GM12878 (cell line): ENCODE data around the gene FANCD2. TPM values are rescaled to one million over a fixed set of nuclear protein-coding genes. Genes with fewer than 3 reads are reported as not detected.

Source experiments
- ATAC-seq: fragments of 200-7000 bp; cut with Tn5 transposase; 3 replicates; pipeline ENCODE4 v1.9.1; 2020; ENCODE audit warnings: mild to moderate bottlenecking, moderate library complexity
- BruUV-seq: library from RNA; stranded (reverse); fragments of 400-500 nt; replicated peaks from 2 replicates; lab custom pipeline; 2021; lab: Mats Ljungman, UMichigan
- CTCF ChIA-PET: fragments of 300-600 bp; sonication (Branson Sonifier 250); formaldehyde crosslinking; extraction: SDS; loops from one replicate; lab custom pipeline; 2021; ENCODE audit warnings: inconsistent platforms; lab: Yijun Ruan, JAX
- POLR2A ChIA-PET: fragments of 350-600 bp; formaldehyde crosslinking; extraction: SDS; loops from one replicate; lab custom pipeline; 2021; ENCODE audit warnings: inconsistent platforms; lab: Charles Lee
- RAD21 ChIA-PET: fragments of 300-600 bp; sonication (Branson Sonifier 250); formaldehyde crosslinking; loops from one replicate; lab custom pipeline; 2023; ENCODE audit warnings: antibody characterized with exemption; ENCODE audit not compliant: unreplicated experiment; lab: Charles Lee
- SMC1A ChIA-PET: fragments of 300-600 bp; sonication (Branson Sonifier 250); formaldehyde crosslinking; loops from one replicate; lab custom pipeline; 2023; ENCODE audit not compliant: unreplicated experiment, uncharacterized antibody; lab: Charles Lee
- DNase-seq: peaks from one replicate; pipeline ENCODE4 v3.0.0-alpha.2; 2011; ENCODE audit warnings: low read depth, low spot score
- FAIRE-seq: peaks from 3 replicates; lab custom pipeline; 2011; peaks lifted over from hg19 to GRCh38; lab: Jason Lieb, UNC
- H2AFZ ChIP-seq: 2 replicates; pipeline ENCODE4 v1.6.0; 2011; ENCODE audit warnings: low read depth, low read length, control low read depth; ENCODE audit not compliant: control insufficient read depth
- H3K27ac ChIP-seq: 2 replicates; pipeline ENCODE4 v1.5.1; 2011; ENCODE audit warnings: control low read depth; ENCODE audit not compliant: control insufficient read depth, insufficient read depth
- H3K27me3 ChIP-seq, 2 experiments: replicated peaks in 1 of 2; 2 replicates each; pipeline versions ENCODE4 v1.6.0 to v1.6.1; 2011; ENCODE audit warnings: low read length in 1 of 2; ENCODE audit not compliant: control insufficient read depth in 2 of 2, insufficient read depth in 2 of 2
- H3K36me3 ChIP-seq, 2 experiments: 2 replicates each; pipeline ENCODE4 v1.5.1; 2011; ENCODE audit warnings: low read length in 1 of 2; ENCODE audit not compliant: control insufficient read depth in 2 of 2, insufficient read depth in 2 of 2
- H3K4me1 ChIP-seq: 2 replicates; pipeline ENCODE4 v1.6.1; 2011; ENCODE audit warnings: mild to moderate bottlenecking, low read length, moderate library complexity, mixed read lengths; ENCODE audit not compliant: control insufficient read depth, insufficient read depth
- H3K4me2 ChIP-seq: 2 replicates; pipeline ENCODE4 v1.6.0; 2011; ENCODE audit warnings: control low read depth; ENCODE audit not compliant: control insufficient read depth, insufficient read depth
- H3K4me3 ChIP-seq: fragments of 200-600 bp; sonication (generic); 2 replicates; pipeline ENCODE4 v1.5.1; 2016
- H3K79me2 ChIP-seq: 2 replicates; pipeline ENCODE4 v1.6.0; 2011; ENCODE audit warnings: low read length; ENCODE audit not compliant: control insufficient read depth, insufficient read depth
- H3K9ac ChIP-seq: 2 replicates; pipeline ENCODE4 v1.8.0; 2011; ENCODE audit warnings: low read length, control low read depth, mixed read lengths; ENCODE audit not compliant: control insufficient read depth, insufficient read depth
- H3K9me3 ChIP-seq: replicated peaks from 3 replicates; pipeline ENCODE4 v1.5.1; 2011; ENCODE audit warnings: mild to moderate bottlenecking, low read length; ENCODE audit not compliant: control insufficient read depth, insufficient read depth
- H4K20me1 ChIP-seq: 2 replicates; pipeline ENCODE4 v1.6.0; 2011; ENCODE audit not compliant: control insufficient read depth, insufficient read depth
- BHLHE40 ChIP-seq, 2 experiments: fragments of 450-650 bp in 1 of 2; IDR thresholded peaks; 2 replicates each; pipeline ENCODE4 v1.6.1; 2011 to 2017; ENCODE audit warnings: low read depth in 2 of 2, borderline replicate concordance in 1 of 2, improper control_type of control experiment in 1 of 2, low read length in 1 of 2, mild to moderate bottlenecking in 1 of 2
- GABPA ChIP-seq: IDR thresholded peaks from 2 replicates; pipeline ENCODE4 v1.6.1; 2014; ENCODE audit warnings: antibody characterized with exemption, low read depth, mild to moderate bottlenecking, inconsistent platforms
- GATAD2B ChIP-seq: fragments of 450-650 bp; conservative IDR thresholded peaks from 2 replicates; pipeline ENCODE4 v1.6.1; 2017; ENCODE audit warnings: low read depth, mild to moderate bottlenecking, moderate library complexity
- HDAC2 ChIP-seq: fragments of 200-600 bp; sonication (generic); IDR thresholded peaks from 2 replicates; pipeline ENCODE4 v1.6.1; 2017
- MTA3 ChIP-seq: IDR thresholded peaks from 2 replicates; pipeline ENCODE4 v1.6.1; 2012; ENCODE audit warnings: low read length, inconsistent platforms, borderline replicate concordance
- WRNIP1 ChIP-seq: IDR thresholded peaks from 2 replicates; pipeline ENCODE4 v1.6.1; 2011; ENCODE audit warnings: low read depth, low read length, improper control_type of control experiment, borderline replicate concordance
- WGBS: methylation state at CpG from one replicate; pipeline ENCODE4 v1.1.6; 2016; ENCODE audit warnings: low lambda C conversion rate; ENCODE audit not compliant: insufficient replicate concordance, insufficient coverage; ENCODE audit errors: missing lambda C conversion rate; 5-methylcytosine and 5-hydroxymethylcytosine counted together
- in situ Hi-C: fragments of 300-500 bp; cut with MboI; formaldehyde crosslinking; loops from 9 replicates; pipeline ENCODE4 v1.14.3; 2018; ENCODE audit warnings: mixed read lengths
- intact Hi-C: fragments of 100-400 bp; cut with micrococcal nuclease; formaldehyde crosslinking; loops from one replicate; pipeline ENCODE4 v1.14.2; 2022; ENCODE audit not compliant: unreplicated experiment
- polyA plus RNA-seq, 11 experiments: library from polyadenylated mRNA; depleted of rRNA in 4 of 11; unstranded in 6 of 11; stranded (reverse) in 5 of 11; fragments of >200 nt; fragmentation: Nextera tagmentation in 4 of 11; fragmentation: Illumina TruSeq in 1 of 11; extraction: Ambion mirVana in 4 of 11; extraction: Trizol in 1 of 11; gene quantifications; 1 replicate in 1 of 11; 2 replicates in 10 of 11; pipeline versions ENCODE4 v1.2.1 to v1.2.3, GENCODE V29; 2011 to 2016; ENCODE audit warnings: inconsistent platforms in 2 of 11, missing spikeins in 2 of 11, low read depth in 1 of 11
- total RNA-seq, 4 experiments: library from RNA; depleted of rRNA in 3 of 4; stranded (reverse); fragments of >200 nt in 3 of 4; fragmentation: Illumina TruSeq in 1 of 4; extraction: Trizol in 1 of 4; gene quantifications; 2 replicates each; pipeline versions ENCODE4 v1.2.1 to v1.2.3, GENCODE V29; 2013 to 2021
- TF ChIP-seq, protein P1 (sequence below): IDR thresholded peaks from 2 replicates; pipeline ENCODE4 v1.6.1; 2012; ENCODE audit warnings: improper control_type of control experiment, low read depth, low read length; ENCODE audit not compliant: insufficient replicate concordance
- TF ChIP-seq, protein P2 (sequence below): fragments of 450-650 bp; IDR thresholded peaks from 2 replicates; pipeline ENCODE4 v1.6.1; 2017; ENCODE audit warnings: mild to moderate bottlenecking, moderate library complexity

The FANCD2 gene
- total and polyA plus RNA-seq, 10 of the 15 experiments (the other 5 are each of a cell fraction or from before 2014, with no cell fraction given) = 37.9 to 72.8 (median 56.2) TPM

DNA sequence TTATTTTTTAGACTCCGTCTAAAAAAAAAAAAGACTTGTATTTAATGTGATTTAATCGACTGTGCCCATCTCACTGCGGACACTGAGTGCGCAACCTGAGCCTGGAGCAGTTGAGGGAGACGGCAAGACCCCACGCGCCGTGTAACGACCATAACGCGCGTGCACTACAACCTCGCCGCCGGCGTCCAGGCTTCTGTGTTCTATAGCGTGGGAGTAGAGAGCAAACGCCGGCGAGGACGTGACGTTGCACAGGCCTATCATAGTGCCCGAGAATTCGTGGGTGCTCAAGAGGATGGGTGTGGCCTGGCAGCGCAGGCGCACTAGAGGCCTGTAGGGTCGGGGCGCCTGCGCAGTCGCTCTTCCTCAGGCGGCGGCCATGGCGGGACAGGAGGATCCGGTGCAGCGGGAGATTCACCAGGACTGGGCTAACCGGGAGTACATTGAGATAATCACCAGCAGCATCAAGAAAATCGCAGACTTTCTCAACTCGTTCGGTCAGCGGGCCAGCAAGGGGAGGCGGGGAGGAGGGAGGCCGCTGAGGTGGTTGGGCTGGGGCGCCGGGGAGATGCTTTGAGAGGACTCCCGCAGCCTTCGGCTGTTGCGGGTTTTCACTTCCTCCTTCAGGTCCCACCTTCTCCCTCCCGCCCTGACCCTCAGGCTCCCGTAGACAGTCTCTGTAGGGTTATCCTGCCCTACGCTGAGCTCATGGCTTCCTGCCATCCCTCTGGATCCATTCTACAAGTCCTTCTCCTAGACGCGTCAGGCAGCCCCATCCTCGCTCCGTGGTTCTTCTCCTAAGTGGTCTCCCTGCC is 89.3 kb downstream of the FANCD2 start, which contains the start of gene BRK1 (continued):
- 0 out of 2 replicates have a peak, but pooled peaks have one; percentile 22 for TF ChIP-seq GABPA
- TF ChIP-seq HDAC2 = no peak

DNA sequence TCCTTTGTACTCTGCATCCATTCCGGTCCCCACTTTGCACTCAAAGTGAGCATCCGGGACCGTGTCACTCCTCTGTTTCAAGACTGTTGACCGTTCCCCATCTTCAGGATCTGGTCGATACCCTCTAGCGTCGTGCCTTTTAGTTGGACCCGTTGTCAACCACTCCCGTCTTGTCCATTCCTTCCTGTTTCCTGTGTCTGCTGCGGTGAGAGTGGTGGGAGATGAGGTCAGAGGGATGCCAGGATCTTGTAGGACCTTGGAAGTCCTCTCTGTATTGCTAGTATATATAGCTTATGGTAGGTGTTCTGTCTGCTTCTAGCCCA is 89.9 kb downstream of the FANCD2 start:
- peak overlapping the region; percentile 94 for H3K9ac ChIP-seq
- FAIRE-seq = no peak
- CTCF ChIA-PET = interaction anchor here (1.1 to 2.0 kb wide), 2 partner anchors 50 to 78 kb away, joined by 3 to 4 read pairs; no protein-coding TSS in a partner anchor
- intact Hi-C loops = loop anchor here (5.0 to 10.0 kb wide), 2 partner anchors 109 to 206 kb away; partner anchors contain the start of gene SEC13
- peak overlapping the region; percentile 83 for H3K27ac ChIP-seq
- peaks cover 48% of the 10 kb centered on the region for H3K79me2 ChIP-seq
- H3K4me2 ChIP-seq = peak overlapping the region; percentile 77
- no peaks in the 10 kb centered on the region for H3K27me3 ChIP-seq
- peaks cover 0 to 2% of the 10 kb centered on the region in 2 experiments; a peak in 1 of 4 replicates for H3K36me3 ChIP-seq
- H3K4me1 ChIP-seq = peaks cover 3% of the 10 kb centered on the region
- H4K20me1 ChIP-seq = no peaks in the 10 kb centered on the region; the same call in 1 of the 2 replicates
- under 1% methylated on average over 10 of the region's 10 CpGs for WGBS
- H2AFZ ChIP-seq = peak overlapping the region; percentile 93
- H3K4me3 ChIP-seq = peak overlapping the region; percentile 89
- no peaks in the 10 kb centered on the region for H3K9me3 ChIP-seq
- TF ChIP-seq WRNIP1 (no peak), BHLHE40 (IDR thresholded peaks at IDR 0.05; ENCODE audit: borderline replicate concordance in 1 of 2, low read depth in 2 of 2, low read length in 1 of 2) (no peak), MTA3 (peak; percentile 47; the same call in 1 of the 2 replicates), GATAD2B (0 out of 2 replicates have a peak, but pooled peaks have one; percentile 5)
- TF ChIP-seq, protein P1, sequence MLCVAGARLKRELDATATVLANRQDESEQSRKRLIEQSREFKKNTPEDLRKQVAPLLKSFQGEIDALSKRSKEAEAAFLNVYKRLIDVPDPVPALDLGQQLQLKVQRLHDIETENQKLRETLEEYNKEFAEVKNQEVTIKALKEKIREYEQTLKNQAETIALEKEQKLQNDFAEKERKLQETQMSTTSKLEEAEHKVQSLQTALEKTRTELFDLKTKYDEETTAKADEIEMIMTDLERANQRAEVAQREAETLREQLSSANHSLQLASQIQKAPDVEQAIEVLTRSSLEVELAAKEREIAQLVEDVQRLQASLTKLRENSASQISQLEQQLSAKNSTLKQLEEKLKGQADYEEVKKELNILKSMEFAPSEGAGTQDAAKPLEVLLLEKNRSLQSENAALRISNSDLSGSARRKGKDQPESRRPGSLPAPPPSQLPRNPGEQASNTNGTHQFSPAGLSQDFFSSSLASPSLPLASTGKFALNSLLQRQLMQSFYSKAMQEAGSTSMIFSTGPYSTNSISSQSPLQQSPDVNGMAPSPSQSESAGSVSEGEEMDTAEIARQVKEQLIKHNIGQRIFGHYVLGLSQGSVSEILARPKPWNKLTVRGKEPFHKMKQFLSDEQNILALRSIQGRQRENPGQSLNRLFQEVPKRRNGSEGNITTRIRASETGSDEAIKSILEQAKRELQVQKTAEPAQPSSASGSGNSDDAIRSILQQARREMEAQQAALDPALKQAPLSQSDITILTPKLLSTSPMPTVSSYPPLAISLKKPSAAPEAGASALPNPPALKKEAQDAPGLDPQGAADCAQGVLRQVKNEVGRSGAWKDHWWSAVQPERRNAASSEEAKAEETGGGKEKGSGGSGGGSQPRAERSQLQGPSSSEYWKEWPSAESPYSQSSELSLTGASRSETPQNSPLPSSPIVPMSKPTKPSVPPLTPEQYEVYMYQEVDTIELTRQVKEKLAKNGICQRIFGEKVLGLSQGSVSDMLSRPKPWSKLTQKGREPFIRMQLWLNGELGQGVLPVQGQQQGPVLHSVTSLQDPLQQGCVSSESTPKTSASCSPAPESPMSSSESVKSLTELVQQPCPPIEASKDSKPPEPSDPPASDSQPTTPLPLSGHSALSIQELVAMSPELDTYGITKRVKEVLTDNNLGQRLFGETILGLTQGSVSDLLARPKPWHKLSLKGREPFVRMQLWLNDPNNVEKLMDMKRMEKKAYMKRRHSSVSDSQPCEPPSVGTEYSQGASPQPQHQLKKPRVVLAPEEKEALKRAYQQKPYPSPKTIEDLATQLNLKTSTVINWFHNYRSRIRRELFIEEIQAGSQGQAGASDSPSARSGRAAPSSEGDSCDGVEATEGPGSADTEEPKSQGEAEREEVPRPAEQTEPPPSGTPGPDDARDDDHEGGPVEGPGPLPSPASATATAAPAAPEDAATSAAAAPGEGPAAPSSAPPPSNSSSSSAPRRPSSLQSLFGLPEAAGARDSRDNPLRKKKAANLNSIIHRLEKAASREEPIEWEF = no peak
- TF ChIP-seq, protein P2, sequence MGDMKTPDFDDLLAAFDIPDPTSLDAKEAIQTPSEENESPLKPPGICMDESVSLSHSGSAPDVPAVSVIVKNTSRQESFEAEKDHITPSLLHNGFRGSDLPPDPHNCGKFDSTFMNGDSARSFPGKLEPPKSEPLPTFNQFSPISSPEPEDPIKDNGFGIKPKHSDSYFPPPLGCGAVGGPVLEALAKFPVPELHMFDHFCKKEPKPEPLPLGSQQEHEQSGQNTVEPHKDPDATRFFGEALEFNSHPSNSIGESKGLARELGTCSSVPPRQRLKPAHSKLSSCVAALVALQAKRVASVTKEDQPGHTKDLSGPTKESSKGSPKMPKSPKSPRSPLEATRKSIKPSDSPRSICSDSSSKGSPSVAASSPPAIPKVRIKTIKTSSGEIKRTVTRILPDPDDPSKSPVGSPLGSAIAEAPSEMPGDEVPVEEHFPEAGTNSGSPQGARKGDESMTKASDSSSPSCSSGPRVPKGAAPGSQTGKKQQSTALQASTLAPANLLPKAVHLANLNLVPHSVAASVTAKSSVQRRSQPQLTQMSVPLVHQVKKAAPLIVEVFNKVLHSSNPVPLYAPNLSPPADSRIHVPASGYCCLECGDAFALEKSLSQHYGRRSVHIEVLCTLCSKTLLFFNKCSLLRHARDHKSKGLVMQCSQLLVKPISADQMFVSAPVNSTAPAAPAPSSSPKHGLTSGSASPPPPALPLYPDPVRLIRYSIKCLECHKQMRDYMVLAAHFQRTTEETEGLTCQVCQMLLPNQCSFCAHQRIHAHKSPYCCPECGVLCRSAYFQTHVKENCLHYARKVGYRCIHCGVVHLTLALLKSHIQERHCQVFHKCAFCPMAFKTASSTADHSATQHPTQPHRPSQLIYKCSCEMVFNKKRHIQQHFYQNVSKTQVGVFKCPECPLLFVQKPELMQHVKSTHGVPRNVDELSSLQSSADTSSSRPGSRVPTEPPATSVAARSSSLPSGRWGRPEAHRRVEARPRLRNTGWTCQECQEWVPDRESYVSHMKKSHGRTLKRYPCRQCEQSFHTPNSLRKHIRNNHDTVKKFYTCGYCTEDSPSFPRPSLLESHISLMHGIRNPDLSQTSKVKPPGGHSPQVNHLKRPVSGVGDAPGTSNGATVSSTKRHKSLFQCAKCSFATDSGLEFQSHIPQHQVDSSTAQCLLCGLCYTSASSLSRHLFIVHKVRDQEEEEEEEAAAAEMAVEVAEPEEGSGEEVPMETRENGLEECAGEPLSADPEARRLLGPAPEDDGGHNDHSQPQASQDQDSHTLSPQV = no peak
- TF ChIP-seq, all 136 proteins: peak for 2
- DNase-seq (no peak), ATAC-seq (peak; percentile 48; the same call in 2 of the 3 replicates)
- no TSS peak for BruUV-seq
- POLR2A ChIA-PET = interaction anchor here (0.6 to 2.0 kb wide), 5 partner anchors 14 to 164 kb away, joined by 3 to 9 read pairs (median 4); partner anchors contain the start of gene TATDN2
- SMC1A ChIA-PET = interaction anchor here (0.7 to 1.8 kb wide), 7 partner anchors 13 to 143 kb away, joined by 3 to 7 read pairs (median 4); no protein-coding TSS in a partner anchor
- RAD21 ChIA-PET = interaction anchor here (1.0 to 2.0 kb wide), 6 partner anchors 20 to 611 kb away, joined by 3 to 10 read pairs (median 3); no protein-coding TSS in a partner anchor
- in situ Hi-C loops = no loop called here
